Vagina (tissue), 2 donors: ENCODE measurements around the gene ENTPD3. TPM values are rescaled to one million over a fixed set of nuclear protein-coding genes. Genes with fewer than 3 reads are reported as not detected.

Source experiments
- DNase-seq, 2 donors: peaks; one replicate each; pipeline ENCODE4 v3.0.0-alpha.2; 2017; ENCODE audit errors: extremely low spot score in 2 of 2
- H3K27ac ChIP-seq: fragments of 200-600 bp; sonication (generic); one replicate; pipeline ENCODE4 v1.5.1; 2019
- H3K27me3 ChIP-seq: fragments of 200-600 bp; sonication (generic); one replicate; pipeline ENCODE4 v1.5.1; 2019
- H3K36me3 ChIP-seq, 2 donors: fragments of 200-600 bp; sonication (generic); one replicate each; pipeline ENCODE4 v1.5.1; 2017 to 2019
- H3K4me1 ChIP-seq: fragments of 200-600 bp; sonication (generic); one replicate; pipeline ENCODE4 v1.5.1; 2019
- H3K4me3 ChIP-seq, 2 donors: fragments of 200-600 bp; sonication (generic); 1 replicate in 1 of 2; 2 replicates in 1 of 2; pipeline ENCODE4 v1.5.1; 2016 to 2019
- H3K9me3 ChIP-seq: fragments of 200-600 bp; sonication (generic); one replicate; pipeline ENCODE4 v1.5.1; 2019
- CTCF ChIP-seq, 3 experiments: fragments of 450-650 bp in 2 of 3; fragments of 200-600 bp in 1 of 3; sonication (generic) in 1 of 3; IDR thresholded peaks; one replicate each; pipeline ENCODE4 v1.5.1; 2017 to 2019; ENCODE audit warnings: antibody characterized with exemption in 3 of 3, mild to moderate bottlenecking in 2 of 3, moderate library complexity in 2 of 3
- POLR2A ChIP-seq, 2 donors: fragments of 450-650 bp; IDR thresholded peaks; one replicate each; pipeline ENCODE4 v1.6.1; 2017; ENCODE audit warnings: antibody characterized with exemption in 2 of 2, mild to moderate bottlenecking in 2 of 2, moderate library complexity in 2 of 2
- POLR2AphosphoS5 ChIP-seq, 2 donors: sonication (generic); formaldehyde crosslinking; IDR thresholded peaks; one replicate each; pipeline ENCODE4 v1.9.0; 2017; ENCODE audit warnings: antibody characterized with exemption in 2 of 2, mild to moderate bottlenecking in 2 of 2, low read depth in 1 of 2; ENCODE audit not compliant: insufficient read depth in 1 of 2
- intact Hi-C: fragments of 100-400 bp; cut with DNase I; formaldehyde crosslinking; loops from one replicate; pipeline ENCODE4 v1.15.1; 2023
- total RNA-seq: library from RNA; depleted of rRNA; stranded (reverse); fragments of >200 nt; gene quantifications from one replicate; pipeline ENCODE4 v1.2.3, GENCODE V29; 2016

Gene ENTPD3
- total RNA-seq, 1 donor from 2014 or later = 3.9 TPM

- intact Hi-C loops = no loop called here
These were observed 9.4 kb downstream of the ENTPD3 start for GRCh38 chr3:40396406-40396805.

GRCh38 chr3:40397129-40397528 lies 10.1 kb downstream of the ENTPD3 start:
- Histone ChIP-seq H3K27ac (no peak overlapping the region), H3K4me3 (no peak overlapping the region), H3K4me1 (no peaks in the 10 kb centered on the region), H3K9me3 (no peaks in the 10 kb centered on the region), H3K36me3 (no peaks in the 10 kb centered on the region), H3K27me3 (no peaks in the 10 kb centered on the region)
- no peak for DNase-seq
- intact Hi-C loops = no loop called here
- TF ChIP-seq POLR2AphosphoS5 (IDR thresholded peaks at IDR 0.05; ENCODE audit: insufficient read depth in 1 of 2, low read depth in 1 of 2) (no peak), CTCF (IDR thresholded peaks at IDR 0.05) (no peak), POLR2A (IDR thresholded peaks at IDR 0.05) (no peak)

More at GRCh38 chr3:40396406-40396805, 9.4 kb downstream of the ENTPD3 start:
- Histone ChIP-seq H3K27me3 (no peaks in the 10 kb centered on the region), H3K27ac (no peak overlapping the region), H3K4me1 (no peaks in the 10 kb centered on the region), H3K36me3 (no peaks in the 10 kb centered on the region), H3K9me3 (no peaks in the 10 kb centered on the region), H3K4me3 (no peak overlapping the region)
- no peak for DNase-seq
- TF ChIP-seq POLR2A (IDR thresholded peaks at IDR 0.05) (no peak), CTCF (IDR thresholded peaks at IDR 0.05) (no peak), POLR2AphosphoS5 (IDR thresholded peaks at IDR 0.05; ENCODE audit: insufficient read depth in 1 of 2, low read depth in 1 of 2) (no peak)

GRCh38 chr3:40397912-40398311 lies 10.9 kb downstream of the ENTPD3 start:
- no peak for TF ChIP-seq POLR2AphosphoS5 (IDR thresholded peaks at IDR 0.05; ENCODE audit: insufficient read depth in 1 of 2, low read depth in 1 of 2)
- TF ChIP-seq CTCF (IDR thresholded peaks at IDR 0.05) = no peak
- no peak for TF ChIP-seq POLR2A (IDR thresholded peaks at IDR 0.05)
- DNase-seq = no peak
- Histone ChIP-seq H3K9me3 (no peaks in the 10 kb centered on the region), H3K27me3 (no peaks in the 10 kb centered on the region), H3K4me3 (no peak overlapping the region), H3K36me3 (no peaks in the 10 kb centered on the region), H3K4me1 (no peaks in the 10 kb centered on the region), H3K27ac (no peak overlapping the region)
- intact Hi-C loops = no loop called here

- no peak for TF ChIP-seq CTCF (IDR thresholded peaks at IDR 0.05)
- no peak for TF ChIP-seq POLR2A (IDR thresholded peaks at IDR 0.05)
- TF ChIP-seq POLR2AphosphoS5 (IDR thresholded peaks at IDR 0.05; ENCODE audit: insufficient read depth in 1 of 2, low read depth in 1 of 2) = no peak
These were observed 11.4 kb downstream of the ENTPD3 start for GRCh38 chr3:40398346-40398745.

GRCh38 chr3:40404591-40405198 lies 17.7 kb downstream of the ENTPD3 start:
- TF ChIP-seq POLR2A (IDR thresholded peaks at IDR 0.05) = no peak
- TF ChIP-seq POLR2AphosphoS5 (IDR thresholded peaks at IDR 0.05; ENCODE audit: insufficient read depth in 1 of 2, low read depth in 1 of 2) = no peak
- no peak for TF ChIP-seq CTCF (IDR thresholded peaks at IDR 0.05)
- H3K36me3 ChIP-seq = no peaks in the 10 kb centered on the region
- no peaks in the 10 kb centered on the region for H3K27me3 ChIP-seq
- H3K4me3 ChIP-seq = no peak overlapping the region
- intact Hi-C loops = no loop called here
- DNase-seq = no peak
- H3K4me1 ChIP-seq = no peaks in the 10 kb centered on the region
- no peaks in the 10 kb centered on the region for H3K9me3 ChIP-seq
- no peak overlapping the region for H3K27ac ChIP-seq

More at GRCh38 chr3:40398346-40398745, 11.4 kb downstream of the ENTPD3 start:
- intact Hi-C loops = no loop called here
- H3K27me3 ChIP-seq = no peaks in the 10 kb centered on the region
- no peak overlapping the region for H3K4me3 ChIP-seq
- H3K4me1 ChIP-seq = no peaks in the 10 kb centered on the region
- DNase-seq = no peak
- H3K36me3 ChIP-seq = no peaks in the 10 kb centered on the region
- H3K9me3 ChIP-seq = no peaks in the 10 kb centered on the region
- no peak overlapping the region for H3K27ac ChIP-seq
